Stimulated activated CD4-positive, alpha-beta T cell treated with anti-CD3 and anti-CD28 coated beads, TNF-alpha, amount 100 ng/mL, for 1 hour (primary cell): Measurements from ENCODE around the gene ICA1L.

ENCODE experiments used
- DNase-seq, 3 donors: peaks; one replicate each; pipeline ENCODE4 v3.0.0-alpha.2; 2020; ENCODE audit warnings: low read depth in 3 of 3, low spot score in 1 of 3

Gene ICA1L

DNA sequence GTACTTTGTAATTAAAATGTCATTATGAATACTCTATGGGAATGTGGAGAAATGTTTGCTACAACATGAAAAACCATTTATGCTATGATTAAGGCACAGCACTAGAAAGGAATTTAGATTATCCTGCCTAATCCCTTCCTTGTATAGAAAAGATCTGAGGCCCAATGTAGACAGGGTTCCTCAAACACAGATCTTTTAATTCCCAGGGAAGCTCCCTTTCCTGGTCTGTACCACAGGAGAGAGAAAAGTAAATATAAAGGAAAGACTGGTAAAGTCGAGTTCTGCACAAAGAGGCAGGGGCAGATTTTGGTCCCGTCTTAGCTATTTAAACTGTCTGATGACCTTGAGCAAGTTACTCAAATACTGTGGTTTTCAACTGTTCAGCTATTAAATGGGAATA lies 84.7 kb downstream of the ICA1L start:
- no peak for DNase-seq

DNA sequence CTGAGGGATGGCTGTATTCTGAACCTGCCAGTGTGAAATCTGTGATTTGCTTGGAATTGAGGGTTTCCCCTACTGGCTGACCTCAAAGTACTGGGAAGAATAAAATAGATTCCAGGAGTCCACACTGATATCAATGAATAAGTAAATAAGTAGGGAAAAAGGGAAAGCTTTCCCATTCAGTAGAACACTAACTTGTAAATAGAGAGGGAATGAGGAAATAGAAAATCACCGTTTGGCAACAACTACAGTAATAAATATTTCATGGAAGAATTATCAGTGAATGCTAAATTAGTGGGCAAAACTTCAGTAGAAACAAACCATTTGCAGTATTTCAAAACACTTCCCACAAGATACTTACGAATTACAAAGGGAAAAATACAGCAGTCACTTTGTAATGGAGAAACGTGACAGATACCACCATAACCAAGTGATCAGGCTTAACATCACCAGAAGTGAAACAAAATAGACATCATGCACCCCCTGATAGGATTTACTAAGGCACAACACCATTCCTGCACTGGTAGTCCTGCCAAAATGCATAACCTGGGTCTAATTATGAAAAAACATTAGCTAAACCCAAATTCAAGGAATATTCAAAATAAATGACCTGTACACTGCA lies 88.5 kb downstream of the ICA1L start:
- no peak for DNase-seq

DNA sequence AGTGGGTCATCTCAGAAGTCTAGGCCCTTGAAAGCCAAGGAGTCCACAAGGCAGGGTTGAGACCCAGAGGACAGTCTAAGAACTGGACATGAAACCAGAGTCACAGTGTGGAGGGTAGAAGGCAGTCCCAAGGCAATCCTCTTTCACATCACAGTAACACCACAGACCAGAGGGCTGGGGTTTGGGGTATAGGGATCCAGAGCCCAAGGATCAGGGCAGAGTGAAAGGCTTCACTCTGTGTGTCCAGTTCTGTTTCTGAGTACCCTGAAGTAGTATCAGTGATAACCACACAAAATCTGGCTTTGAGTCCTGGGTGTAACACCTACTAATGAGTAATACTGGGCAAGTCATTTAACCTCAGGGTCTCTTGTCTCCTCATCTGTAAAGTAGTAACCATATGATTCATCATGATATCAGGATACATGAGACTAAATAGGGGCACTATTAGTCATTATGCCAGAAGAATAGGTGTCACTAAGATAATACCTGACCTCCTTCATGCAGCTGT lies 91.0 kb downstream of the ICA1L start:
- no peak for DNase-seq

DNA sequence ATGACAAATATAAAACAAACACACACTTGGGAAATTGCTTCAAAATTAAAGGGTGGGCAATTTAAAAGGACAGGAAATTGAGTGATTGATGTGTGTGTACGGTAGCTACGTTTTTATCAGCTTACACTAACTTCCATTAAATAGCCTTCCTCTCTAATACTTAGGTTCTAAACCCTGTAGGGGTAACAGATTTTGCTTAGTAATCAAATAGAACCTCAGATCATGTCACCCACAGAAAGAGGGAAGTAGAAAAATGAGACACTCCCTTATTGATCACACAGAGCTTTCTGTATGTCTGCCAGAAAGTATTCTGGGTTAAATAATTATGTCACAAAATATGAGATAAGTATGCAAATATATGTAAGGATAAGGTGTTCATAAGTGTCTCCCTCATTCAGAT lies 93.3 kb downstream of the ICA1L start:
- no peak for DNase-seq

DNA sequence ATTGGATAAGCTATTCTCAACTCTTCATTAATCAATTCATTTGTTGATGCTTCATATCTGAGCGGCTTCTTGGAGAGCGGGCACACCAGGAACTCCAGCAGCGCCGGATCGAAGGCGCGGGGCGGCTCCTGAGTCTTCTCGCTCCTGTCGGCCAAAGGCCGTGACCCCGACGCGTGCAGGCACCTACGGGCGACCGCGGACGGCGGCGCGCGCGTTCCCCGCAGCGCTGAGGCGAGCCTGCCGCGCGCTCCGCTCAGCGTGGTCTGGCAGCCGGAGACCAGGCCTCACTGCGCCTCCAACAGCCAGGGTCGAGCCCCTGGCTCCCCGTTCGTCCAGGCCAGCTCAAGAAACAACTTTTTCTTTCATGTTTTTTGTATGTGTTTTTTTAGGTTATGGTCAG lies 97.5 kb downstream of the ICA1L start:
- no peak for DNase-seq

DNA sequence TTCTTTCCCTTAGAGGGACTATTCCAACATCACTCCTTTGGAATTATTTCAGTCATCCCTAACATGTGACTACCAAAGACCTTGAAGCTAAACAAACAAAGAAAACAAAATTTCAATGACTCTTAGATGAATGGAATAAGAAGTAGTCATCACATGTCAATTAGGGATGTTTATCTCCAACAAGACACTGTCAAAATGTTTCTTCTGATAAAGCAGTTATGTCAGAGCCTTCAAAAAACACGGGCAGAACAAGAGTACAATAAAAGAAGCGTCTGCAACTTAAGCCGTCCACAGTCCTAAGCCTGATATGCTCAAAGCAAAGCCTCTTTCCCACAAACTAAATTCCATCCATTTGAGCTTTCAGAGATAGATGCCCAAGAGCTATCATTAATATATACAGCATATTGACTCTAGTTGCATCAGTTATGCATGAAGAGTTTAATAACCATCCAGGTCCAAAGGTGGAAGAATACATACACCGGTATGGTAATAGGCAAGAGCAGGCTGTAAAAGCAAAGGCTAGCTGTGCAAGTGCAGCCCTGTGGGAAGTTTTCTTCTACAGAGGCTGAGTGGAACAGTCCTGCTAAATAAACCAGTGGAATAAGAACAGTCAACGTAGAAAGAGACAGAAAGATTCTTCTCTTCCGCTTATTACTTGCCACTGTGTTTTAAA lies 98.1 kb downstream of the ICA1L start:
- DNase-seq: no peak

DNA sequence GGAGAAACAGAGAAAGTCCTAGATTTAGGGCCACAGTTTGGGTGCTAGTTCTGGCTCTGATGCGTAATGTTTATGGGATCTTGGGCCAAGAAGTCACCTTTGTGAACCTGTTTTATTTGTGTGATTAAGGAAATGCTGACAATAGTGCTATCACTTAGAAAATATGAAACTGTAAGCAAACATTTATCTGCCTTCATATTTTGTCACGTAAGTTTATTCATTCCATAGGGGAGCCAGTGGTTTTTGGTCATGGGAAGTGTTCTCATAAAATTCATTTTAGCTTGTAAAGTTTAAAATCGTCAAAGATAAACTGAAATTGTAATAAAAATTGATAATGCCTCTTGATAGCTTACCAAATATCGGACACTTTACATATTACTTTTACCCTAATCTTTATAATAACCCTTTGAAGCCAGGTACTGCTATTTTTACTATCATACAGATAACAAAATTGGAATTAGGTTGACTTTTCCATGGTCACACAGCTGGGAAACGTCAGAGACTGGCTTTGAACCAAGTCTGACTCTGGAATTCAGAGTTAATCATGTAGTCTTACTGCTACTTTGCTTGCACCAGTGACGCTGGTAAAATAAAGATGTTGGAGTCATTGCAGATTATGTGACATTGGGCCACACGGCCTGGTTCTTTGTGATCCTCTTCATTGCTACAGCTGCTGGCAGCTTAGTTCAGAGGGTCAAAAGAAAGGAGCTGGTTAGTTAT lies 99.7 kb downstream of the ICA1L start:
- no peak for DNase-seq

DNA sequence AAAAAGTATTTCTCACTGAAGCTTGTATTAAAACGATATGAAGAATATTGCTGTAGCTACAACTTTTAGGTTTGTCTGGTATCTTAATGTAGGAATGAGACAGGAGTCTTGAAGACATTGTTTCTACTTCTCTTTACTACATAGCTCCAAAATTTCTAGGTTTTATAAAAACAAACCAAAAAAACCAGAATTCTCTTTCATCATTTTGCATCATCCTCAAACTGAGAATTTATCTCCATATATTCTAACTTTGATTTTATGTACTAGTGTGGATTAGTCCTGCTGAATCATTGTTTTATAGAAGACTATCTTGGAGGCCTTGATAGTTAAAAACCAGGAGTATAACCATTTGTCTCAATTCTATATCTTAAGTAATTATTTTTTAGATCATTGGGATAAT lies 100.2 kb downstream of the ICA1L start:
- no peak for DNase-seq

DNA sequence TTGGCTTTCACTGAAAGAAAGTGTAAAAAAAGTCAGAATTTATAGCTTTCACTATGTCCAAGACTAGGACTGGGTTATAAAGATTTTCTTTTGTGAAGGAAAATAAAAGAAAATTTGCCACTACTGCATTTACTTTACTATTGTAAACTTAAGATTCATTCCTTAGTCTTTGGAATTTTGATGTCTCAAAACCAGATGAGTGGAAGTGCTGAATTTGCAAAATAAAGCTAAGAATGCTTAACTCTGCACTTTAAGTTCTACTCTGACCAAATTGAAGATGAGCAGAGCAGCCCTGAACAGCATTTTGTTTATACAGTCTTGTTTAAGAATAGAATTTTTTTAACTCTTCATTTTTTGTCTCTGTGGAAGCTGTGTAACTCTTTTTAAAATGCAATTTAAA lies 102.4 kb downstream of the ICA1L start:
- no peak for DNase-seq

DNA sequence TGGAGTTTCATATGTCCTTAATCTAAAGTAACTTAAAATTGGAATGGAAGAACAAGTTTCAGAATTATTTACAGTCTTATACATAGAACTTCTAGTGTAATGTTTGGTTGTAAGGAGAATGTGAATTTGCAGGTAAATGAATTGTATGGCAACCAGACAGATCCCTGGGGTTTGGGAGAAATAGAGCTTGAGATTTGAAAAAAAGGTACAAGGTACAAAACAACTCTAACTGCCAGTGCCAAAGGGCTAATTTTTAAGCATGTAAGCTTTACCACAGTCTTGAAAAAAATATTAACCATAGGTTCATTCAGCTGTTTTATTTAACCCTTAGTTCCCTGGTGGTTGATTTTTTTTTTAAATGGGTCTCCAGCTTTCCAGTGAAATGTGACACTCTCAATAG lies 103.3 kb downstream of the ICA1L start:
- no peak for DNase-seq

DNA sequence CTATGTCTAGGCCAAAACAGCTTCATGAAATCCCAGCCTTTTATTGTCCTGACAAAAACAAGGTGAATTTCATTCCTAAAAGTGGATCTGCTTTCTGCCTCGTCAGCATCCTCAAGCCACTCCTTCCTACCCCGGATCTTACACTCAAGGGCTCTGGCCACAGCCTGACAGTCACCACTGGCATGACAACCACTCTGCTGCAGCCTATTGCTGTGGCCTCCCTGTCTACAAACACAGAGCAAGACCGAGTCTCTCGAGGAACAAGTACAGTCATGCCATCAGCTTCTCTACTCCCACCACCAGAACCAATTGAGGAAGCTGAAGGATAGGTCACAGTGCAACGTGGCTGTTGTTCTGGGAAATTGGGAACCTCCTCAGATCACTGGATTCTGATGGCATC lies 106.1 kb downstream of the ICA1L start:
- DNase-seq: no peak

DNA sequence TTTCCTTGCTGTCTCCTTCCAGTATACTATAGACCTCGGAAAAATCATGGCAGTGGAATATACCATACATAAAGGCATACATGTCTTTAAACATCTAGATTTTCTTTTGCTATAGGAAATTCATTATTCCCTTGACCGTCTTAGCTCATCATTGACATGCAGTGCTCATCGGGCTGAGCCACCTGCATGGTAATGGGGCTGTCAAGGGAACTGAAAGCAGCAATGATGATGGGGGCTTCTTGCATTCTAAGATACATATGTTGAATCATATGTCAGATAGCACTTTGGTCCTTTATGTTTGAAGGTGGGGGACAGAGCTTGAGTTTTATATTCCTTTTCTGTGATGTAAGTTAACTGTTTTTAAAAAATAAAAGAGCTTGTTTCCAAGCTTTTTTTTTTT lies 106.6 kb downstream of the ICA1L start:
- DNase-seq: no peak

DNA sequence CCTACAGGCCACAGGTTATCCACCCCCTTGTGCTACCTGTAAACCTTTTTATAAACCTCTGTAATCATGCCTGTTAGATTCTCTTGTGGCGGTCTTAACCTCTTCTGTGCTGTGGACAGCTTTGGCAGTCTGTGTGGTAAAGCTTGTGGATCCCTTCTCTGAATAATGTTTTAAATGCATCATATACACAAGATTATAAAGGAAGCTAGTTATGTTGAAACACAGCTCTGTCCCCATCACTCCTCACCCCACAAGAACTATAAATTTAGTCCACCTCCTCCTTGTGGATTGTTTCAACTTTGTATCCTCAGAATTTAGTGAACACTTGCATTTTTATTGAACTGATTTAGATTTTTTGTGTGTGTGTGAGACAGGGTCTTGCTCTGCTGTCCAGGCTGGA lies 107.7 kb downstream of the ICA1L start:
- no peak for DNase-seq

DNA sequence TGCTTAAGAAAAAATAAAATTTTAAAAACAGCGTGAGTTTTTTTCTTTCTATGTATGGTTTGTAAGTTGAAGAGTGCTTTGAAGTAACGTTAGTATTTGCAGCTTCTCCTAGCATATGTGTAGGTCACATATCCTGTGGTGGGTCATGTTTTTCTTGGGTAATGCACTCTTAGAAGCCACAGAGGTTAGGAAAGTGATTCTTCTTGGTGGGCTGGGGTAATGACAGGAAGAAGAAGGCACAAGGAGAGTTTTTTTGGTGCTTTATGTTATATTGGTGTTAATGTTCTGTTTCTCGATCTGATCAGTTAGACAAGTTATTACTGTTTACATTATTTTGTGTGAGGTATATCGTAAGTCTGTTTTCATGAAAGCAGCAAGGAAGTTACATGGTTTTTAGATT lies 109.0 kb downstream of the ICA1L start:
- DNase-seq: no peak

DNA sequence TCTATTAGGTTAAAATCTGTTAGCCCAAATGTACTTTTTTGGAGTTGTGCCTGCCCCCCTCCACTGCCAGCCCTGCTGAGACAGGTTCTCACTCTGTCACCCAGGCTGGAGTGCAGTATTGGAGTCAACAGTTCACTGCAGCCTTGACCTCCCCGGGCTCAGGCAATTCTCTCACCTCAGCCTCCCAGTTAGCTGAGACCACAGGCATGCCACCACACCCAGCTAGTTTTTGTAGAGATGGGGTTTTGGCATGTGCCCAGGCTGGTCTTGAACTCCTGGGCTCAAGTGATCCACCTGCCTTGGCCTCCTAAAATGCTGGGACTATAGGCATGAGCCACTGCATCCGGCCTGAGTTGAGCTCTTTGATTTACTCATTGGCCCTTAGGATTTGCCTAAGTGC lies 110.7 kb downstream of the ICA1L start:
- no peak for DNase-seq

DNA sequence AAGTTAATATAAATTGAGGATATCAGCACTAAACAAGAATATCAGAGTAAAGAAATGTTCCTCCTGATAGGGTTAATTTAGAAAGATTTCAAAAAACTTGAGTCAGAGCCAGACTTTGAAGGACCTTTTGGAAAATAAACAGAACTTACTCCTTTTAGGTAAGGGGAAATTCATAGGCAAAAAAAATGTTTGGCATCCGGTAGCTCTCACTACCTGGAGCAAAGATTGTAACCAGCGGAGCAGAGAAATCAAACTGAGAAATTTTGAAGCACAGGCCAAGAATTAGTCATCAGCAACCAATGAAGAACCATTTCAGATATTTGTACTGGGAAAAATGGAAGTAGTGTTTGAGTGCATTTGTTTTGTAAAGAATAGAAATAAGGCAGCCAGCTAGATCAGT lies 113.0 kb downstream of the ICA1L start:
- no peak for DNase-seq

DNA sequence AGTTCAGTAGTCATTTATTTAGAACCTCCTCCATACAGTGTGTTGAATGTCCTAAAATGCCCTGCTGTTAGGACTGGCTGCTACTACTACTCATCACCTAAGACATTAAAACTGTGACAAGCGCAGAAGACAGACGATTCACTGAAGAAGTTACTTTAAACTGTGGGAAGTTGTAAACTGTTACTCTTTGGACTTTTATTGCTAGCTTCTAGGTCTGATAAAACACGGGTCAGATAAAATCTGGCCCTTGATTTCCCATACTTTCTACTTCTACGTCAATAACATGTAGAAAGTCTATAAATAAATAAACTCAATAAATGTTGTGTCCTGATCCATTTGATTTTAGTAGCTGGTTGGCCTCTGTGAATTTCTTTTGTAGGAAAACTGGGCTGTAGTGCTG lies 113.4 kb downstream of the ICA1L start:
- no peak for DNase-seq

DNA sequence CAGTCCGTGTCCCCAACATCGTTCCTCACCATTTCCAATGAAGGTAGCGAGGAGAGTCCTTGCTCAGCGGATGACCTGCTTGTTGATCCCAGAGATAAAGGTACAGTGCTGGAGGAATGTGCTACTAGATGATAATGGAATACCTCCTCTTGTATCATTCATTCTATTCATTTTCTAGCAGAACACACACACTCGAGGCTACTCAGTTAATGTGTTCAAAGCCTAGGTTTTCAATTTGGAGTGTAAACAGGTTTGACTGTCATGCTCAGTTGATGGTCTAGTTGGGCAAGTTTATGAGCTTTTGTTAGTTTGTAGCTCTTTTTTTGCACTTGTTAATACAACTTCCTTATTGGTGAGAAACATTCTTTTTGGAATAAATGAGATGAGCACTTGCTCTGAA lies 114.2 kb downstream of the ICA1L start:
- DNase-seq: no peak

DNA sequence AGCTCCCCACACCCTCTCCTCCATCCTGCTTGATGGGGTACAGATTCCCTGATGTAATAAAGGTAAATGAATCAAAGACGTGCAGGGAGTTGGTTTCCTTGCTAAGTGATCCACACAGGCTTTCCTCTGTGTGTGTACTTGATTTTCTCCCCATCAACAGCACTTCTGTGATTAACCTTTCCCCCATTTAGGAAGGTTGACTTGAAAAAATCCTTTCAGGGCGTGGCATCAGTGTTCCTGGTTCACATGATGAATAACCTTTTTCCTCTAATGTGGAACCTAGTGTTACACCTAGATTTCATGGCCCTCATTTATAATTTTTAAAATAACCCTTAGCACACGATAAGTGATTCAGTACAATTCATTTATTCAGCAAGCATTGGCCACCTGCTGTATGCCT lies 115.0 kb downstream of the ICA1L start:
- DNase-seq: no peak

DNA sequence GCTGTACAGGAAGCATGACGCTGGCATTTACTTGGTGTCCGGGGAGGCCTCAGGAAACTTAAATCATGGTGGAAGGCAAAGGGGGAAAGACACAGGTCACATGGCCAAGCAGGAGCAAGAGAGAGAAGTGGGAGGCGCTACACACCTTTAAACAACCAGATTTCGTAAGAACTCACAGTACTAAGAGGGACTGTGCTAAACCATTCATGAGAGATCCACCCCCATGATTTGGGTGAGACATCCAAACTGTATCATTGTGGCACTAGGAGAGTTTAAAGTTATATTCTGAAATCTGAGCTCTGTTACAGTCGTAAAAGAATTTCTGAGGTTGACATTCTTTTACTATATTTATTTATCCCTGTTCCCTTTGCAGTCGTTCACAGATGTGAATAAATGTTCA lies 116.6 kb downstream of the ICA1L start:
- no peak for DNase-seq

DNA sequence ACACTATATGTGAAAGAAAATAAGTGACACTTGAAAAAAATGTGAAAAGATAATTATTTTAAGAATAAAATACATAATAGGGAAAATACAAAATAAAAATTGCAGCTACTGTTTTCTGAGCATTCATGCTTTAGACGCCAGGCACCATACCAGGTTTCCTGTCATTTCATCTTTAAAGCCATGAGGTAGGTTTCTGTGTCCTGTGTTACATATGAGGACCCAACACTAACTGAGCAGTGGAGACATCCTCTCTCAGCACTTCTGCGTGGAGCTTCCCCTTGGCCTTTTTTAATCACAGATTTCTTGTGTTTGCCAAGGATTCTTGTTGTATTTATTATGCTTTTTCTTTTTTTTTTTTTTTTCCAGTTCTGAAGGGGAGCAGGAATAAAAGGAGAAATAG lies 119.5 kb downstream of the ICA1L start:
- no peak for DNase-seq

DNA sequence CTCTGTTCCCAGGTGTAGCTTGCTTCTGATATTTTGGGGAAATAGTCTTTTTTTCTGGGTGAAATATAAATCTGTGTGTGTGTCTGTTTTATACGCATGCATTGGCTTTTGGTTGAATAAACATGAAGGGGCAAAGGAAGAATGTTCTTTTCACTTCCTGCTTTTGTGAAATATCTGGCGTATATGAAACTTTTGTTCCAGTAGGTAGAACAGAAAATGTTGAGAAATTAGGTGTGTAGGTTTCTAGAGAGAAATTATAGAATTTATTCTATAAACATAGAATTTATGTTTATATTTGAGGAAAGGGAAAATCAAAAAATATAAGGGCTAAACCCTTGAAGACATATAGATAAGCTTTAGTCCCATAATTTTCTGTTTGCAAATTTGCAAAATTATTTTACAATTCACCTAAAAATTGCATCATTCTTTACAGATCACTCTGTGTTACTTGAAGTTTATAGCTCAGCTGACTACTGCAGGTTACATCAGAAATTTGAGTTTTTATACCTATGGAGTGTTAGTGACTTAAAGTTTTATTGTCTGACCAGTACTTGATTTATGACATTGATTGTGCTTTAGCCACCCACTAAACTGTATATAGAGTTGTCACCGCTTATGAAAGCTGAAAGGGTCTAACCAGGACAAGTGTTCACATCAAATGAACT lies 120.7 kb downstream of the ICA1L start:
- DNase-seq: no peak
